Activated CD8-positive, alpha-beta memory T cell treated with anti-CD3 and anti-CD28 coated beads for 24 hours (primary cell): ENCODE results near the gene ABCC10.
"Not testable (repeated sequence)": the region's sequence is repeated elsewhere in the genome, so short reads cannot be mapped to it uniquely, and the experiment has no call there.

Experiments
- DNase-seq: peaks from one replicate; pipeline ENCODE4 v3.0.0-alpha.2; 2020

ABCC10 gene

GRCh38 chr6:43427406-43428111, at the start of gene ABCC10:
Gene ABCC10 (plus strand): TSS chr6:43427541. CDS start chr6:43427979, 438 bp downstream.
- DNase-seq, result peak; percentile 97

- peak; percentile 28 for DNase-seq
Observed at GRCh38 chr6:43377710-43378229, 49.6 kb upstream of the ABCC10 start.

- no peak for DNase-seq
Observed at GRCh38 chr6:43378631-43379030, 48.7 kb upstream of the ABCC10 start.

- DNase-seq, result not testable (repeated sequence)
Observed at GRCh38 chr6:43380858-43381257, 46.5 kb upstream of the ABCC10 start.

- no peak for DNase-seq
Observed at GRCh38 chr6:43383021-43383667, 44.2 kb upstream of the ABCC10 start.

GRCh38 chr6:43386492-43386891, 40.8 kb upstream of the ABCC10 start:
- DNase-seq, result no peak

GRCh38 chr6:43389730-43390295, 37.5 kb upstream of the ABCC10 start:
- DNase-seq, result no peak

GRCh38 chr6:43390753-43391439, 36.4 kb upstream of the ABCC10 start:
- DNase-seq, result not testable (repeated sequence)

GRCh38 chr6:43391440-43392031, 35.8 kb upstream of the ABCC10 start:
- DNase-seq, result no peak

- DNase-seq, result not testable (repeated sequence)
Observed at GRCh38 chr6:43393133-43393532, 34.2 kb upstream of the ABCC10 start.

- no peak for DNase-seq
Observed at GRCh38 chr6:43393602-43394001, 33.7 kb upstream of the ABCC10 start.

GRCh38 chr6:43394982-43395381, 32.4 kb upstream of the ABCC10 start:
- no peak for DNase-seq

GRCh38 chr6:43395776-43396175, 31.6 kb upstream of the ABCC10 start:
- DNase-seq, result no peak

GRCh38 chr6:43396408-43397149, 30.8 kb upstream of the ABCC10 start:
- no peak for DNase-seq

- no peak for DNase-seq
Observed at GRCh38 chr6:43399932-43400487, 27.3 kb upstream of the ABCC10 start.

GRCh38 chr6:43401730-43402129, 25.6 kb upstream of the ABCC10 start:
- DNase-seq, result no peak

GRCh38 chr6:43402820-43403219, 24.5 kb upstream of the ABCC10 start:
- no peak for DNase-seq

- DNase-seq, result no peak
Observed at GRCh38 chr6:43405354-43405753, 22.0 kb upstream of the ABCC10 start.

GRCh38 chr6:43407296-43407695, 20.0 kb upstream of the ABCC10 start:
- no peak for DNase-seq

- DNase-seq, result no peak
Observed at GRCh38 chr6:43408259-43408658, 19.1 kb upstream of the ABCC10 start.

GRCh38 chr6:43410776-43411175, 16.6 kb upstream of the ABCC10 start:
- DNase-seq, result not testable (repeated sequence)

- no peak for DNase-seq
Observed at GRCh38 chr6:43412541-43412940, 14.8 kb upstream of the ABCC10 start.
